ENCODE measurements around the gene SF3B4.
"Not testable (repeated sequence)": the region's sequence is repeated elsewhere in the genome, so short reads cannot be mapped to it uniquely, and the experiment has no call there.

Gene SF3B4

DNA sequence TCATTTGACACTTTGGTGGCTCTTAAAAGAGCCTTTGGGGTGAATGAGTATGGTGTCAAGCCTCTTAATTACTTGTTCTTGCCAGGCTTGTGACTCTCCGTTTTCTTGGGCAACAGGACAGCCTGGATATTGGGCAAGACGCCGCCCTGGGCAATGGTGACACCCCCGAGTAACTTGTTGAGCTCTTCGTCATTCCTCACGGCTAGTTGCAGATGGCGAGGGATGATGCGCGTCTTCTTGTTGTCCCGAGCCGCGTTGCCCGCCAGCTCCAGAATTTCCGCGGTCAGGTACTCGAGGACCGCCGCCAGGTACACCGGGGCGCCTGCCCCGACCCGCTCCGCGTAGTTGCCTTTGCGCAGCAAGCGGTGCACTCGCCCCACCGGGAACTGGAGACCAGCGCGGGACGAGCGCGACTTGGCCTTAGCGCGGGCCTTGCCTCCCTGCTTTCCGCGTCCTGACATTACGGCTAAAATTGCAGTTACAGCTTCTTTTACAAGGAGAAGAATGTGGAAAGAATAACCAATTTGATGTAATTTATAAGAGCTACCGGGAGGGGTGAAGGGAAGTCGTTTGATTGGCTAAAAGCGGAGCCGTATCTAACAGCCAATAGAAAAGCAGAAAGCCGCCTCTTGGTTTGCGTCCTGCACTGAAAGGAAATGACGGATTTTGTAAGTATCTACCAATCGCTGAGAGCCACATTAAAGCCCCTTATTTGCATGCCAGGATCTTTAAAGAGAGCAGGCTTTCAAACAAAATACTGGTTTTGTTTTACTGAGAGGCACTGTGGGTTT is 40.0 kb downstream of the SF3B4 start:
- peak; percentile 96 for DNase-seq

DNA sequence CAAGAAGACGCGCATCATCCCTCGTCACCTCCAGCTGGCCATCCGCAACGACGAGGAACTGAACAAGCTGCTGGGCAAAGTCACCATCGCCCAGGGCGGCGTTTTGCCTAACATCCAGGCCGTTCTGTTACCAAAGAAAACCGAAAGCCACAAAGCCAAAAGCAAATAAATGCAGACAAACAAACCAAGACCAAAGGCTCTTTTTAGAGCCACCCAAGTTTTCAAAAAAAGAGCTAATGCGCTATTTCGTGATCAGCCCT is 40.5 kb downstream of the SF3B4 start:
- DNase-seq, result not testable (repeated sequence)

DNA sequence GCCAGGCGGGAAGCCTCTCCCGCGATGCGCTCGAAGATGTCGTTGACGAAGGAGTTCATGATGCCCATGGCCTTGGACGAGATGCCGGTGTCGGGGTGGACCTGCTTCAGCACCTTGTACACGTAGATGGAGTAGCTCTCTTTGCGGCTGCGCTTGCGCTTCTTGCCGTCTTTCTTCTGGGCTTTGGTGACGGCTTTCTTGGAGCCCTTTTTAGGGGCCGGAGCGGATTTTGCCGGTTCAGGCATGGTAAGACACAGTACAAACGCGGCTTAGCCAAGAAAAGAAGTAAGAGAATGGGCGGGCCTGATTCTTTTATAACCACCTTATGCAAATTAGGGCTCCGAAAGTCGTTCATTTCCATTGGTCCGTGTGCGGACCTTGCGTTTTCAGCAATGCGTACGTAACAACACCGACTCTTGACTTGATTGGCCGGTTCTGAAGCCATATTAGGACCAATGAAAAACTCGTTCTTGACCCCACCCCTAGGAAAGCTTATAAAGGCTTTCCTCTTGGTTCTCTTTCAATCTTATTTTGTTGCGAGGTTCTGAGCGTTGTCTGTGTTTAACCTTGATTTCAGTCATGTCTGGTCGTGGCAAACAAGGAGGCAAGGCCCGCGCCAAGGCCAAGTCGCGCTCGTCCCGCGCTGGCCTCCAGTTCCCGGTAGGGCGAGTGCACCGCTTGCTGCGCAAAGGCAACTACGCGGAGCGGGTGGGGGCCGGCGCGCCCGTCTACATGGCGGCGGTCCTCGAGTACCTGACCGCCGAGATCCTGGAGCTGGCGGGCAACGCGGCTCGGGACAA is 41.0 kb downstream of the SF3B4 start:
- DNase-seq, result peak; percentile 98

DNA sequence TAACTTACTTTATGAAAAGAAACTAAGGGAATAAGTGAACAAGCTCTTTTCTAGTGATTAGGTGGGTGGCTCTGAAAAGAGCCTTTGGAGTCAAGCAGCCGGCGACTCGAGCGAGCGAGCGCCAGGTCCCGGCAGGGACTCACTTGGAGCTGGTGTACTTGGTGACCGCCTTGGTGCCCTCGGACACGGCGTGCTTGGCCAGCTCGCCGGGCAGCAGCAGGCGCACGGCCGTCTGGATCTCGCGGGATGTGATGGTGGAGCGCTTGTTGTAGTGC is 41.5 kb downstream of the SF3B4 start:
- DNase-seq, result not testable (repeated sequence)

DNA sequence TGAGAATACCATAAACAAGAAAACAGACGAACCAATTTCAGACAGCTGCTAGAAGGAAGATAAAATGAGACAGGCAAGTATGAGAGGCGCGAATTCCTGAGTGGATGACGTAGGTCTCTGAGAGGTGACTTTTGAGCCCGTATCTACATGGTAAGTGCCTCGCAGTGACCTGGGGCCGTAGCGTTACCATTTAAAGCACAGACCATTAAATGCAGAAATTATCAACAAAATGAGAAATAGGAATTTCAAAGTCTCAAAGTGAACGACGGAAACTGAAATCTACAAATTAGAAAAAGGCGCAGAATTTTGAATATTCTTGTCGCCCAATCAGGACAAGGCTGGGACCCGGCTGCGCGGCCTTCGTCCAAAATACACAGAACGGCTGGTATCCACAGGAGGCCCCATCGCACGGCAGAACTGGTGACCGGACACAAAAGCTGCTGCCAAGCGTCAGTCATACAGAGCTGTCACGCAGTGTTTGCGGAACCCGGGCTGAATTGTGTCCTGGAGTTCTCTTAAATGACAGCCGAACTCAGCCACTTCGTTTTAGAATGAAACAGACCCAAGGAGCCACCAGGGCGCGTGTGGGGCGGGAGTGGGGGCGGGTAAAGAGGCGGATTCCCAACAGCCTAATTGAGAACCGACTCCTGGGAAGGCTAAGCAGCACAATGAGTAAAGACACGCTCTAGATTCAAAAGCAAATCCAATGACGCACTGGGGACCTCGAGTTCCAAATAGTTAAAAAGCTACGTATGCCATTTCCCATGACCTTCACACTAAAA is 42.1 kb downstream of the SF3B4 start:
- DNase-seq, result peak; percentile 83

DNA sequence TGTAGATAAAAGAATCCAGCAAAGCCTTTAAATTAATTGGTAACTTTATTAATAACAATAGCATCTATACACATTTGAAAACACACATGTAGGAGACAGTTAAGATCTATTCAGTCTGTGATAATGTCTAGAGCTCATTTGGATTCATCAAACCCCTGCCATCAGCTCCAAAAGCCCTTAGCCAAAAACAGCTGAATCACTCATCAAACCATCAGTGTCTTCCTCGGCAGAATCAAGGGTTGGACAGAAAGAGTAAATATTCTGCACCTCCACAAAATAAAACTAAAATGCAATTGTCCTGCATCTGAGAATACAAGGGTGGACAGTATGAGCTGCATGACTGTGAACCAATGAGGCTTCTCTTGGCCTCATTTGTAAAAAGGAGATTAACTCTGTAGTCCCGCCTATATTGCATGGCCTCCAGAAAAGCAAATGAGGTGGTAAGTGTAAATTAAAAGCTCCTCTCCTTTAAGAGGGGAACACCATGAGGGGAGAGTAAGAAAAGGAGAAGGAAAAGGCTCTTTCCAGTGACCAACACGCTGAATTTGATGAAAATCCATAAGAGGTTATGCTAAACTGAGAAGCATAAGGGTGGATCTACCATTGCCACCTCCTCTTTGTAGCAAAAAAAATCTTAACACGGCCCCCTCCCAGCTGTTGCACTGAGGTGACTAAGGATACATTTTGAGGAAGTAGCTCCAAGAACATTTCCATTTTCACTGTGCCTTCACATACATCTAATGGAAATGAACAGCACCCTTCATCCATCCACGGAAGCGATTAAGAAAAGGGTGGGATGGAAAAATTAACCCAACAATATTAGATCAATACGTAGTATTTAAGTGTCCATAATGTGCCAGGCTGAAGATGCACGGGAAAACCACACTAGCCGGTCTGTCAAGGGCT is 42.9 kb downstream of the SF3B4 start:
- no peak for DNase-seq

DNA sequence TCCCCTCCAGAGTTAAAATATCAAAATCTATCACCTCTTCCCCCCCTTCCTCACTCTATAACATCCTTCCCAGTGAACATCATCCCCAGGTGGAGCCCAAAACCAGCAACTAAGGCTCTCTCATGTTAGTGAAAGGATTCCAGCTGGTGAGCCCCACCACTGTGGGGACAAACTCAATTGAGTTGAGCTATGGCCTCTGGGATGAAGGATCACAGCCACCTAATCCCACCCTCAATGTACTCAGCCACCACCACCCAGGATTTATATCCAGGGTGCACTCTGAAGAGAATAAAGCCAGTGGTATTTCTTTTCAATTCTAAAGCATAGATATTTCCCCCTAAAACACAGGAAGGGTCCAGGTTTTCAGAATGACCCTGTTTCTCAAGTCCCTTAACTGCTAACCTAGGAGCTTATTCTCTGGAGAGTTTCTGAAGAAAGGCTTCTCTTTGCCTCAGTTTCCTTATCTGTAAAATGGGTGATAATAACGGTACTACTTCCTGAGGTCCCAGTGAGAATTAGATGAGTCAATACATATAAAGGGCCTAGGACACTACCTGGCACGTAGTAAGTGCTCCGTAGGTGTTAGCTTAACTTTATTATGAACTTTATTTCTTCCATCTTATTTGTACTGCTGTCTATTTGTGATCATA is 43.9 kb downstream of the SF3B4 start:
- DNase-seq, result no peak

DNA sequence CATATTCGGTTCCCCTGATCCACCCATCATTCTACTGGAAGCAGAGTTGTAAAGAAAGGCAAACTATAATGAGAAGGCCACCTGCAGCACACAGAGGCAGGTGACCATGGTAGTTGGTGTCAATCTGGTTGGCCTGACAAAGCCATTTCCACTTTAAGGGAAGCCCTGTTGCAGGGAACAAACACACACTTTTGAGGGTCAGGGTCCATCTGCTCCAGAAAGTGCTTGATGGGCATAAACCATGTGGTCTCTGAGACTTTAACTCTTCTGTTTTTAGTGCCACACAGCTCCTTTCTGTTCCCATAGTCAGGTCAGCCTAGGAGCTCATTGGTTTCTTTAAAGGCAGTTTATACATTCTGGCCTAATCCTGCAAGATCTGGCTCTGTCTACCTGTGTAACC is 45.7 kb downstream of the SF3B4 start:
- no peak for DNase-seq

DNA sequence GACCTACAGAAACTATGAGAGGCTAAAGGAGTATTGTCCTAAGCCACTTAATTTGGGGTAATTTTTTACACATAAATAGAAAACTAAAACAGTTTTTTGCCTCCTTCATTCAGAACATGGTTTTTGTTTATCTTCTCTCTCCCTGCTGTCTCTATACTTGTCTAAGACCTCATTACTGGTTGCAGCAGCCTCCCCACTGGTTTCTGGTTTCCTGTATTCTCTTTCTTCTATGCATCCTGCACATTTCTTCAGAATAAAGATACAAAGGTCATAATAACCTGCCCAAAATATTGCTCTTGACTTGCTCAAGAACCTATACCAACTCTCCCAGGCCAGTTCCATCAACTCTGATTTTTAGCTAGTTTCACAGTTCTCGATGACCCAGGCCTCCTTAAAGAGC is 48.0 kb downstream of the SF3B4 start:
- no peak for DNase-seq

DNA sequence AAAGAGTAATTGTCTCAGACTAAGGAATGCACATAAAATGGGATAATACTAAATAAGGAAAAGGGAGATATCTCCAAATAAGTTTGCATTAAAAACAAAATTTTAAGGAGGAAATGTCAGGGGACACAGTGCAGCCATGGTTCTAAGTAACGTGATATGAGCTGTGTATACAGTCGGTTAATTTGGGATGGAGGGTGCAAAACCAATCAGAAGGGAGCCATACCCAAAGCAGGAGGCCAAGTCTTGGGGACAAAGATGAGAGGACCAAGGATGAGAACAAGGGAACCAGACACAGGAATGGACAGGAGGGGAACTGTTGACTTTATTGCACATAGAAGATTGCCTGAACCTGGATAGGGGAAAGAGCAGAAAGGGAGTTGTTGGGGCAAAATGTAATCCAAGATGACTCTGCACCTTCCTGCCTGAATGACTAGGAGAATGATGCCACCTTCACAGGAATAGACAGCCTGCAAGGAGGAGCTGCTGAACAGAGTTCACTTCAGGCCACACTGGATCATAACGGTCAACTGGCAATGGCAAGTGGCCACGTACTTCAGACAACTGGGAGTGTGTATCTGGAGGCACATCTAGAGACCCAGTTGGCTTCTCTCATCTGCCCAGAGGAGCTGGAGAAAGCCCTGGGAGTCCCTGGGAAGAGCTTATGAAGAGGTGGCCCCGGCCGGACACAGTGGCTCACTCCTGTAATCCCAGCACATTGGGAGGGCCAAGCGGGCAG is 50.2 kb downstream of the SF3B4 start:
- no peak for DNase-seq
